ENCODE data around the gene SCARF1. TPM values are rescaled to one million over a fixed set of nuclear protein-coding genes. Genes with fewer than 3 reads are reported as not detected.

SCARF1 gene
- total RNA-seq, 1 experiment from 2014 or later = 4.9 TPM

DNA sequence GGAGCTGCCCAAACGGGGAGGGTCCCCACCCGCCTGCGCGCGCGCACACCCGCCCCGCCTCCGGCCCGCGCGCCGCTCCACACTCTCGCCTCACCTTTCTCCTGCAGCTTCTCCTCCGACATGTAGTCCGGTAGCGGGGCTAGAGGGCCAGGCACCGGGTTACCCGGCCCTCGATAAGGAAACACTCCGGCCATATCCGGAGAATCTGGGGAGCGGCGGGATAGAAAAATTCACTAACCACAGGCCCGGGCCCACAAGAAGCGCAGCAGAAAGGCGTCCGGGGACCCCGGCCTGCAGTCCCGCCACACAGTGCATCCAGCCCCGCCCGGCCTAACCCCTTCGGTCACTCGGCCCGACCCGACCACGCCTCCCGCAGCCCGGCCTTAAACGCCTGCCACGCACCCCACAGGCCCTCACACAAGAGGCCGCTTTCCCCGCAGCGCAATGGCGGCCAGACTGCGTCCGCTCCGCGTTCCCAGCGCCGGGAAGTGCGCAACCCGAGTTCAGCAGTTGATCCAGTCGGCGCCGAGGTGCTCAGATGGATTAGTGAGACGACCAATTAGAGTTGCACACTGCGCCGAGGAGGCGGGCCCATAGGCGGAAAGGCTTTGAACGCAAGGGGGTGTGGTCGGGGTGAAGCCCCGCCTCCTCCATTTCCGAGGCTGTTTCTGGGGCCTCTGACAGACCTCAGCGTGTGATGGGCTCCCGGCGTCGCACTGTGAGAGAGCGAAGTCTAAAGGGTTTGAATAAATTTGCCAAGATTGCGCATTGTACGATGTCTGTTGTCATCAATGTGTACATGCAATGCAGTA lies 39.1 kb upstream of the SCARF1 start, which contains the start of gene PRPF8 (continued):
- TF ChIP-seq CREM (CRISPR knock-in tag; IDR thresholded peaks at IDR 0.05) (peak; percentile 52; the same call in 1 of the 2 replicates), TEAD1 (CRISPR knock-in tag; IDR thresholded peaks at IDR 0.05) (peak; percentile 71), RELA (CRISPR knock-in tag; IDR thresholded peaks at IDR 0.05; ENCODE audit: borderline replicate concordance) (no peak), NFATC4 (CRISPR knock-in tag; IDR thresholded peaks at IDR 0.05) (no peak), FOXJ3 (CRISPR knock-in tag; IDR thresholded peaks at IDR 0.05; ENCODE audit: borderline replicate concordance) (no peak), ESRRA (CRISPR knock-in tag; IDR thresholded peaks at IDR 0.05; ENCODE audit: borderline replicate concordance) (no peak)
- TF ChIP-seq, protein P1, sequence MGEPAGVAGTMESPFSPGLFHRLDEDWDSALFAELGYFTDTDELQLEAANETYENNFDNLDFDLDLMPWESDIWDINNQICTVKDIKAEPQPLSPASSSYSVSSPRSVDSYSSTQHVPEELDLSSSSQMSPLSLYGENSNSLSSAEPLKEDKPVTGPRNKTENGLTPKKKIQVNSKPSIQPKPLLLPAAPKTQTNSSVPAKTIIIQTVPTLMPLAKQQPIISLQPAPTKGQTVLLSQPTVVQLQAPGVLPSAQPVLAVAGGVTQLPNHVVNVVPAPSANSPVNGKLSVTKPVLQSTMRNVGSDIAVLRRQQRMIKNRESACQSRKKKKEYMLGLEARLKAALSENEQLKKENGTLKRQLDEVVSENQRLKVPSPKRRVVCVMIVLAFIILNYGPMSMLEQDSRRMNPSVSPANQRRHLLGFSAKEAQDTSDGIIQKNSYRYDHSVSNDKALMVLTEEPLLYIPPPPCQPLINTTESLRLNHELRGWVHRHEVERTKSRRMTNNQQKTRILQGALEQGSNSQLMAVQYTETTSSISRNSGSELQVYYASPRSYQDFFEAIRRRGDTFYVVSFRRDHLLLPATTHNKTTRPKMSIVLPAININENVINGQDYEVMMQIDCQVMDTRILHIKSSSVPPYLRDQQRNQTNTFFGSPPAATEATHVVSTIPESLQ (CRISPR knock-in tag; IDR thresholded peaks at IDR 0.05) = no peak
- TF ChIP-seq, protein P2, sequence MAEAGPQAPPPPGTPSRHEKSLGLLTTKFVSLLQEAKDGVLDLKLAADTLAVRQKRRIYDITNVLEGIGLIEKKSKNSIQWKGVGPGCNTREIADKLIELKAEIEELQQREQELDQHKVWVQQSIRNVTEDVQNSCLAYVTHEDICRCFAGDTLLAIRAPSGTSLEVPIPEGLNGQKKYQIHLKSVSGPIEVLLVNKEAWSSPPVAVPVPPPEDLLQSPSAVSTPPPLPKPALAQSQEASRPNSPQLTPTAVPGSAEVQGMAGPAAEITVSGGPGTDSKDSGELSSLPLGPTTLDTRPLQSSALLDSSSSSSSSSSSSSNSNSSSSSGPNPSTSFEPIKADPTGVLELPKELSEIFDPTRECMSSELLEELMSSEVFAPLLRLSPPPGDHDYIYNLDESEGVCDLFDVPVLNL (CRISPR knock-in tag; IDR thresholded peaks at IDR 0.05; ENCODE audit: borderline replicate concordance, low read depth) = no peak
- TF ChIP-seq, protein P3, sequence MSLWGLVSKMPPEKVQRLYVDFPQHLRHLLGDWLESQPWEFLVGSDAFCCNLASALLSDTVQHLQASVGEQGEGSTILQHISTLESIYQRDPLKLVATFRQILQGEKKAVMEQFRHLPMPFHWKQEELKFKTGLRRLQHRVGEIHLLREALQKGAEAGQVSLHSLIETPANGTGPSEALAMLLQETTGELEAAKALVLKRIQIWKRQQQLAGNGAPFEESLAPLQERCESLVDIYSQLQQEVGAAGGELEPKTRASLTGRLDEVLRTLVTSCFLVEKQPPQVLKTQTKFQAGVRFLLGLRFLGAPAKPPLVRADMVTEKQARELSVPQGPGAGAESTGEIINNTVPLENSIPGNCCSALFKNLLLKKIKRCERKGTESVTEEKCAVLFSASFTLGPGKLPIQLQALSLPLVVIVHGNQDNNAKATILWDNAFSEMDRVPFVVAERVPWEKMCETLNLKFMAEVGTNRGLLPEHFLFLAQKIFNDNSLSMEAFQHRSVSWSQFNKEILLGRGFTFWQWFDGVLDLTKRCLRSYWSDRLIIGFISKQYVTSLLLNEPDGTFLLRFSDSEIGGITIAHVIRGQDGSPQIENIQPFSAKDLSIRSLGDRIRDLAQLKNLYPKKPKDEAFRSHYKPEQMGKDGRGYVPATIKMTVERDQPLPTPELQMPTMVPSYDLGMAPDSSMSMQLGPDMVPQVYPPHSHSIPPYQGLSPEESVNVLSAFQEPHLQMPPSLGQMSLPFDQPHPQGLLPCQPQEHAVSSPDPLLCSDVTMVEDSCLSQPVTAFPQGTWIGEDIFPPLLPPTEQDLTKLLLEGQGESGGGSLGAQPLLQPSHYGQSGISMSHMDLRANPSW (CRISPR knock-in tag; conservative IDR thresholded peaks at IDR 0.05; ENCODE audit: low read depth) = no peak
- TF ChIP-seq, protein P4, sequence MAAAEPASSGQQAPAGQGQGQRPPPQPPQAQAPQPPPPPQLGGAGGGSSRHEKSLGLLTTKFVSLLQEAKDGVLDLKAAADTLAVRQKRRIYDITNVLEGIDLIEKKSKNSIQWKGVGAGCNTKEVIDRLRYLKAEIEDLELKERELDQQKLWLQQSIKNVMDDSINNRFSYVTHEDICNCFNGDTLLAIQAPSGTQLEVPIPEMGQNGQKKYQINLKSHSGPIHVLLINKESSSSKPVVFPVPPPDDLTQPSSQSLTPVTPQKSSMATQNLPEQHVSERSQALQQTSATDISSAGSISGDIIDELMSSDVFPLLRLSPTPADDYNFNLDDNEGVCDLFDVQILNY (CRISPR knock-in tag; IDR thresholded peaks at IDR 0.05) = 0 out of 2 replicates have a peak, but pooled peaks have one; percentile 11

DNA sequence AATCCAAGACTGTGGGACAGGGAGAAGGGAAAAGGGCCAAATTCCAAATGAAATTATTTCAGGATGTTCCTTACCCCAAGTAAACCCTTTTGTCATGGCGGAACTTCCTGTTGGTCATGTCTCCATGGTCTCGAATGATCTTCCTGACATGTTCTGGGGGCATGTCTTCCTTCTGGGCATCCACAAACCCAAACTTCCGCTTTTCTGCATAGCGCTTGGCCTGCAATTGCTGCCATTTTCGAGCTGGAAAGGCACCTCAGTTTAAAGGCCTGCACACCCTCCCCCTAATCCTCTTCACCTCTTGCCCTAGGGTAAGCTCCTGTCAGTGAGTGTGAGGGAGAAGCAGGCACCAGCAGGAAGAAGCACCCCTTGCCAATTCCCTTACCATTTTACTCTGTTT lies 37.9 kb upstream of the SCARF1 start:
- Mint-ChIP-seq H3K27ac (0 out of 2 replicates have a peak overlapping the region, but pooled peaks have one; percentile 87), H3K4me1 (peaks cover 13% of the 10 kb centered on the region), H3K27me3 (ENCODE audit: low read depth) (no peaks in the 10 kb centered on the region), H3K36me3 (peaks cover 57% of the 10 kb centered on the region), H3K9me3 (no peaks in the 10 kb centered on the region; the same call in 1 of the 2 replicates), H3K4me3 (peak overlapping the region; percentile 95)
- no peak for DNase-seq (ENCODE audit: low spot score)
- ChIA-PET CTCF (interaction anchor here (1.1 to 1.4 kb wide), 3 partner anchors 10 to 34 kb away, joined by 3 to 11 read pairs (median 6); partner anchors contain the start of gene RILP), POLR2A (interaction anchor here (1.1 to 1.7 kb wide), 3 partner anchors 14 to 34 kb away, joined by 5 to 9 read pairs (median 6); partner anchors contain the start of gene RILP)
- no peak for ATAC-seq
- TF ChIP-seq, protein P5, sequence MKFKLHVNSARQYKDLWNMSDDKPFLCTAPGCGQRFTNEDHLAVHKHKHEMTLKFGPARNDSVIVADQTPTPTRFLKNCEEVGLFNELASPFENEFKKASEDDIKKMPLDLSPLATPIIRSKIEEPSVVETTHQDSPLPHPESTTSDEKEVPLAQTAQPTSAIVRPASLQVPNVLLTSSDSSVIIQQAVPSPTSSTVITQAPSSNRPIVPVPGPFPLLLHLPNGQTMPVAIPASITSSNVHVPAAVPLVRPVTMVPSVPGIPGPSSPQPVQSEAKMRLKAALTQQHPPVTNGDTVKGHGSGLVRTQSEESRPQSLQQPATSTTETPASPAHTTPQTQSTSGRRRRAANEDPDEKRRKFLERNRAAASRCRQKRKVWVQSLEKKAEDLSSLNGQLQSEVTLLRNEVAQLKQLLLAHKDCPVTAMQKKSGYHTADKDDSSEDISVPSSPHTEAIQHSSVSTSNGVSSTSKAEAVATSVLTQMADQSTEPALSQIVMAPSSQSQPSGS (CRISPR knock-in tag; IDR thresholded peaks at IDR 0.05; ENCODE audit: borderline replicate concordance, low read depth) = no peak
- TF ChIP-seq, protein P6, sequence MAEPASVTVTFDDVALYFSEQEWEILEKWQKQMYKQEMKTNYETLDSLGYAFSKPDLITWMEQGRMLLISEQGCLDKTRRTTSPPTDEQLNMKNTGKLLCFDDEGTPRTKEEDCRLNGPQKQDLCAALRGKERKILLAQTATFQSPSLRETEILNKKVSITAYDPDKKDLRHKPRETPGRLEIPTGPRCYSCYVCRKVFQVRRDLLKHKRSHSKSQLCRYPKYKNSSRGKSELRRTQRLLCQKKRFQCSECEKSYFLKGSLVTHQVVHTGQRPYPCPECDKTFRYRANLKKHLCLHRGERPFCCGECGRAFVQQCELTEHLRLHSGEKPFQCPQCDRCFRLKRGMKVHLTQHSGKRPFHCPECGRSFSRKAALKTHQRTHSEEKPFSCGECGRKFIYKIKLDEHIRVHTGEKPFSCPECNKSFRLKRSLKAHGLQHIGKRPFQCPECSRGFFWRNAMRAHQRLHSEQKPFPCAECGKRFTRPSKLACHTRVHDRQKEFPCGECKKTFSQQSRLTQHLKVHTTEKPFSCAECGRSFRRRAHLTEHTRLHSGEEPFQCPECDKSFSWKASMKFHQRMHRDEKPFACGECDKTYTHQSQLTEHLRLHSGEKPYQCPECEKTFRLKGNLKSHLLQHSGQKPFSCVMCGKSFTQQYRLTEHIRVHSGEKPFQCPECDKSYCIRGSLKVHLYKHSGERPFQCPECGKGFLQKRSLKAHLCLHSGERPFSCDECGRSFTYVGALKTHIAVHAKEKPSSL (CRISPR knock-in tag; conservative IDR thresholded peaks at IDR 0.05) = no peak
- TF ChIP-seq MXD4 (CRISPR knock-in tag; IDR thresholded peaks at IDR 0.05; ENCODE audit: borderline replicate concordance) (no peak), PRRX2 (CRISPR knock-in tag; IDR thresholded peaks at IDR 0.05) (no peak), JAZF1 (CRISPR knock-in tag; IDR thresholded peaks at IDR 0.05) (no peak), ZNF317 (CRISPR knock-in tag; IDR thresholded peaks at IDR 0.05; ENCODE audit: borderline replicate concordance, low read depth) (no peak), IRF2 (CRISPR knock-in tag; IDR thresholded peaks at IDR 0.05; ENCODE audit: borderline replicate concordance, low read depth) (no peak), CBFB (CRISPR knock-in tag; IDR thresholded peaks at IDR 0.05; ENCODE audit: low read depth) (no peak), ZNF121 (CRISPR knock-in tag; IDR thresholded peaks at IDR 0.05) (no peak)
- TF ChIP-seq, protein P7, sequence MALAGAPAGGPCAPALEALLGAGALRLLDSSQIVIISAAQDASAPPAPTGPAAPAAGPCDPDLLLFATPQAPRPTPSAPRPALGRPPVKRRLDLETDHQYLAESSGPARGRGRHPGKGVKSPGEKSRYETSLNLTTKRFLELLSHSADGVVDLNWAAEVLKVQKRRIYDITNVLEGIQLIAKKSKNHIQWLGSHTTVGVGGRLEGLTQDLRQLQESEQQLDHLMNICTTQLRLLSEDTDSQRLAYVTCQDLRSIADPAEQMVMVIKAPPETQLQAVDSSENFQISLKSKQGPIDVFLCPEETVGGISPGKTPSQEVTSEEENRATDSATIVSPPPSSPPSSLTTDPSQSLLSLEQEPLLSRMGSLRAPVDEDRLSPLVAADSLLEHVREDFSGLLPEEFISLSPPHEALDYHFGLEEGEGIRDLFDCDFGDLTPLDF (CRISPR knock-in tag; IDR thresholded peaks at IDR 0.05) = no peak
- TF ChIP-seq, protein P2 (CRISPR knock-in tag; IDR thresholded peaks at IDR 0.05; ENCODE audit: borderline replicate concordance, low read depth) = no peak
